ENCODE measurements around the gene ARL2.
A peak's percentile ranks its signal among the peaks of the same experiment; 100 is the strongest.
"Not testable (repeated sequence)": the region's sequence is repeated elsewhere in the genome, so short reads cannot be mapped to it uniquely, and the experiment has no call there.

Gene ARL2

DNA sequence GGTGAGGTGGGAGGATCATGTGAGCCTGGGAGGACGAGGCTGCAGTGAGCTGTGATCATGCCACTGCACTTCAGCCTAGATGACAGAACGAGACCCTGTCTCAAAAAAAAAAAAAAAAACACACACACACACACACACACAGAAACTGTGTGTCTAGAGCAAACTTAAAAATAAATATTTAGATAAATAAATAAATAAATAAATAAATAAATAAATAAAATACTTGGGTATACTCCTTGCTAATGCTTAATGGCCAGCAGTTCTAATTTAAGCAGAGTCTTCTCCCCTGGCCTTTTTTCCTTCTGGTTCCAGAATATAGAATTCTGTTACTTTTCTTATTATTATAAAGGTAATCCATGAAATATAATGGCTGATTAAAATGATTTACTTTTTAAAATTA is 5.1 kb upstream of the ARL2 start:
- no peak for DNase-seq

DNA sequence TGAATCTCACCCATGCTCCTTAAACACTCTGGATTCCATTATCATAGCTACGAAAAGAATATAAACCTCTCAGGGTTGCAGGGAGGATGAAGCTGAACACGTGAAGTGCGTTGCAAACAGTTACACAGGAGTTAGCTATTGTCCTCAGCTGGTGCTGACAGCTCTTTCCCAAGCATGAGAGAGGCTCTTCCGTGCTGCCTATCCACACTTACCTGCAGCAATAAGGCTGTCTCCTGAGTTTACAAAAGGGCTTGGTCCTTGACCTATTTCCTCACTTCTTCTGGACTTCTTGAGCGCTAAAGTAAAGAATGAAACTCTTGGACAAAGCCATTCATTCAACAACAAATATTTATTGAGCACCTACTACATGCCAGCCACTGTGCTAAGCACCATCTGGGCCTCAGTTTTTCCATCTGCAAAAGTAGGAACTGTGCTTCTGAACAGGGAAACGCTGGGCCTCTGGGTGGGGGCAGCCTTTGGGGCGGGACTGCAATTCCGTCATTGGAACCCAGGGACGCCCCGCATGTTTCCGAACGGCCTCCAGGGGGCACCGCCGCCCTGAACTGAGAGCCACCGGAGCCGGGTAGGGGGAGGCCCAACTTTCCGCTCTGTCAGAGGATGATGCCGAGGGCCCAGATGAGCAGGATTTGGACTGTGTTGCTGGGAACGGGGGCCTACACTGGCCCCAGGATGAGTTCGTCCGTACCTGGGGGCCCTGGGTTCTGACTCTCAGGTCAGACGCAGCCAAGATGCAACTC is 651 bp upstream of the ARL2 start:
- DNase-seq = peak; percentile 58

DNA sequence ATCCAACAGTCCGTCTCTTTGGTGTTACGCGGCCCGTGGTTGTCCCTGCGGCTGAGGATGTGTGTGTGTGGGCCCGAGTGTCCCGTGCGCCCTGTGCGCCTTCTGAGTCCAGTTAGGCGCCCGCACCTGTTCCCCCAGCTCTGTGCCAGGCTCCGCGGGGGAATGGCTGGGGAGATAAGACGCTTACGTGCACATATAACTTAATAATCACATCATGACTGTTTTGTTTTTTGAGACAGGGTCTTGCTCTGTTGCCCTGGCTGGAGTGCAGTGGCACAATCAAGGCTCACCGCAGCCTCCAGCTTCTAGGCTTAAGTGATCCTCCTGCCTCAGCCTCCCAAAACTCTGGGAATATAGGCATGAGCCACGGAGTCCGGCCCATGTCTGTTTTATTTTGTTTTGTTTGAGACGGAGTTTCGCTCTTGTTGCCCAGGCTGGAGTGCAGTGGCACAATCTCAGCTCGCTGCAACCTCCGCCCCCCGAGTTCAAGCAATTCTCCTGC is 817 bp downstream of the ARL2 start:
- no peak for DNase-seq

DNA sequence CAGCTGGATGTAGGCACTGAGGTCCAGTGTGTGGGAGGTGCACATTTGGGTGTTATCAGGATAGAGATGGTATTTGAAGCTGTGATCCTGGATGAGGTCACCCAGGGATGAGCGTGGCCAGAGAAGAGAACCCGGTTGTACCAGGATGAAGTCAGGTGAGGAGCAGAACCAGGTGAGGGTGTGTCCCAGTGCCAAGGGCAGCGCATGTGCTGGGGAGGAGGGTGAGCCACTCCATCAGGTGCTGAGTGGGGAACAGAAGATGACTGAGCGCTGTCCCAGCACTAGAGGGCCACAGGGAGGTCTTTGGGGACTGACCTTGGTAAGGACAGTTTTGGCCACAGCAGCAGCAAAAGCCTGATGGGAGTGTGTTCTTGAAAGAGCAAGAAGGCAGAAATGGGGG is 2.7 kb downstream of the ARL2 start:
- DNase-seq = no peak

DNA sequence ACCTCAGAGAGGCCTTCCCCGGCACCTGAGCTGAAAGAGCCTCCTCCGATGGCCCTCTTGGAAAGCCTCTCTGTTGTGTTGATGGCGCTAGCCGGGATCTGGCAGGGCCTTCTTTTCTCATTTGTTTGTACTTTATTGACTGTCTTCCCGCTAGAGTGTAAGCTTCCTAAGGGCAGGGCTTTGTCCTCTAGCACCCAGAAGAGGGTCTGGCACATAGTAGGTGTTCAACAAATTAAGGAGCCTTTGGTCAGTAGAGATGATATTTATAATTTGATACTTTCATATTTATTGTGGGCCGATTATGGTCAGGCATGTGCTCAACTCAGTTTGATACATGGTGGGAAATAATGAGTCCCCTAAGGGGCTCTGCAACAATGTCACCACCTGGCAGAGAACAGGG is 4.0 kb downstream of the ARL2 start:
- DNase-seq = no peak

DNA sequence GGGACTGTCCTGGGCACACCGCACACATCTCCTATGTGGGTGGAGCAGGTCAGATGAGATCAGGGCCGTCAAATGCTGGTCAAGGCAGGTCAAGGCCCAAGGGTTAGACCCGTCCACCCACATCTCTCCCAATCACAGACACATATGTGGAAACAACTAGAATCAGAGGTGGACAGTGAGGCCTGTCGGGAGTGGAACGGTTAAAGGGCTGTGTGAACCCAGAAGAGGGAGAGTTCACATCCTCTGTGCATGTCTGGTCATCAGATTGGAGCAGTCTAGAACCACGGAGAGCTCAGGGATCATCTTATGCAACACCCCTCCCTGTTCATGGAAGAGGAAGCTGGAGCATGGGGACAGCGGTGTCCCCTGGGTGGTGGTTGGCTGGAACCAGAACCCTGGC is 5.9 kb downstream of the ARL2 start:
- DNase-seq = no peak

DNA sequence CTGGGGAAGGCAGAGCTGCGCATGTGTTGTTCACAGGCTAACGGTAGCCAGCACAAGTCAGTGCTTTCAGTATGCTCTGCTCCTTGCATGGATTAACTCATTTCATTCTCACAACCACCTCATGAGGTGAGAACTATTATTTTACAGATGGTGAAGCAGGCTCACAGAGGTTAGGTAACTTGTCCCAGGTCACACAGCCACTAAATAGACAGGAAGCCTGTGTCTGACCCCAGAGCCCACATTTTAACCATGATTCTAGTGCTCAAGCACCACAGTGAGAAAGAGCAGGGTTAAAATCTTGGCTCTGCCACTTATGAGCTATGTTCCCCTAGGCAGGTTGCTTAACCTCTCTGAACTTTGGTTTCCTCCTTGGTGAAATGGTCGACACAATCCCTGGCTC is 7.0 kb downstream of the ARL2 start:
- no peak for DNase-seq

DNA sequence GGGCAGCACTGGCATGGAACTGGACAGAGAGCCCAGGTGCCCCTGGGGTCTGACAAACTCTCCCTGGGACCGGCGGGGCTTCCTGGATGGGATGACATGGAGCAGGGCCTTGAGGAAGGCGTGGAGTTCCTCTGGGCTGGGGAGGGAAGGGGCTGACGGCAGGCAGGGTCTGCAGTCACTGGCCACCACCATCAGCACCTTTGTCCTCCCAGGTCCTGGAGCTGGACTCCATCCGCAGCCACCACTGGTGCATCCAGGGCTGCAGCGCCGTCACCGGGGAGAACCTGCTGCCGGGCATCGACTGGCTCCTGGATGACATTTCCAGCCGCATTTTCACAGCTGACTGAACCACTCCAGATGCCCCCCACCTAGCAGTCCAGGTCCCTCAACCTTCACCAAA is 7.5 kb downstream of the ARL2 start:
- DNase-seq = no peak

DNA sequence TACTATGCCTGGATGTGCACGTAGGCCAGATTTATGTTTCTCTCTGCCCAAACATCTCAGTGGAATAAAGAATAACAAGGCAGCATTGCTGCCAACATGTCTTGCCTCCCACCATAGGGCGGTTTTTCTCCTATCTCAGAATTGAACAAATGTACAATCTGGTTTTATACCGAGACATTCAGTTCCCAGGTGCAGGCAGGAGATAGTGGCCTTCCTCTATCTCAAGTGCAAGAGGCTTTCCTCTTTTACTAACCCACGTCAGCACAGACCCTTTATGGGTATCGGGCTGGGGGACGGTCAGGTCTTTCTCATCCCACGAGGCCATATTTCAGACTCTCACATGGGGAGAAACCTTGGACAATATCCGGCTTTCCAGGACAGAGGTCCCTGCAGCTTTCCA is 9.5 kb downstream of the ARL2 start:
- not testable (repeated sequence) for DNase-seq

DNA sequence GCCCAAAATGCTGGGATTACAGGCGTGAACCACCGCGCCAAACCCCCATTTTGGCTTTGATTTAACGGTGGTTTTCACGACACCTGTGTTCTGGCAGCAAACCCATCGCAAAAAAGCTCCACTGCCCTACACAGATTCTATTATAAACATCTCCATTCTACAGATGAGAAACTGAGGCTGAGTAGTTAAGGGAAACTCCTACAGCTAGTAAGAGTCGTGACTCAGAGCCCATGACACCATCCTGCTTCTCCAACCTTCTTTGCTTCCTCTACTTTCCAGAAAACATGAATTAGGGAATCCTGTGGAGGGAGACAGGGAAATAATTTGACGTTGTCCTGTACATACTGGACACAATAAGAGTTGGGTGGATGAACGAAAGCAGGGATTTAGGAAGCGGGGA is 12.8 kb downstream of the ARL2 start:
- DNase-seq = no peak

DNA sequence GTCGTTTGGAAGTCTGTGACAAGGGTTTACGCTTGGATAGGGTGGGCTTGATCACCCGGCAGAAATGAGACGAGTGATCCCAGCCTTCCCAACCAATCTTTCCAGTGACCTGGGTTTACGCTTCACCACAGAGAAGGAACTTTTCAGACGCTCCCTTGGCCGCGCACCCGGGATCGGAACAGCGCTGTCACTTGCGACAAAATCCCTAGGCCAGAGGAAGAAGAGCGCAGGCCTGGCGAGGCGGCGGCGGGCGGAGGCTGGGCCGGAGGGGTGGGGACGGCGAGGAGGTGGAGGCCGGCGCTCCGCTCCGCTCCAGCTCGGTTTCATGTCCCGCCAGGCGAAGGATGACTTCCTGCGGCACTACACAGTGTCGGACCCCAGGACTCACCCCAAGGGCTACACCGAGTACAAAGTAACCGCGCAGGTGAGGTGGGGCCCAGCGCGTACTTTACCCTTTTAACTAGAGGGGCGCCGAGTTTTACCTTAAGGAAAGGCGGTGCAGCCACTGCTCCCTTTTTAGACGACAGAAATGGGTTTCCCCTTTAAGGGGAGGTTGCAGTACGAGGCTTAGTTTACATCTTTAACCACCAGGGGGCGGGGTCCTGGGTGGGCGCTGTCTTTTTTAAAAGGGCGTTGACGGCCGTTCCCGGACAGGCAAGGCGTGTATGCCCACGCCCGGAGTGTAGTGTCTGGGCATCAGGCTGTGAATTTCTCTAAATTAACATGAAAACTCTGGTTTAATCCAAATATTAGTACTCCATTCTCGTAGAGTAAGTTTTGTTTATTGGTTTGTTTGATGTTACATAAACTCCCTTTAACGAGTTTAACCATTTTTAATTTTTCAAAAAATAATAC is 13.5 kb downstream of the ARL2 start, which contains the start of gene SNX15:
Gene SNX15 (plus strand): TSS at position 227 of the 855 bp plus-strand sequence. CDS start 99 bp downstream, at position 326.
- peak; percentile 94 for DNase-seq

DNA sequence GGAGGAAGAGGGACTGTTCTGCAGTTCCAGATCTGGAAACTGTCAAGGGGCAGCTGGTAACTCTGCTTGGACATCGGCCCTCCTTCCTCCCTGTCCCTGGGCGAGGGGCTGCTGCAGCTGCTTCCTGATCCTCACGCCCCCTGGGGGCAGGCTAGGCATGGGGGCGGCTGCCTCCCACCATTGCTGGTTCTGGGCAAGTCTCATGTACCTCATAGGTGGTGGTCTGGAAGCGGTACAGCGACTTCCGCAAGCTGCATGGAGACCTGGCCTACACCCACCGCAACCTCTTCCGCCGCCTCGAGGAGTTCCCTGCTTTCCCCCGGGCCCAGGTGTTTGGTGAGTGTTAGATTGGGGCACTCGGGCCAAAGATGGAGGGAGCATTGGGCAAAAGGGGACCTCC is 18.3 kb downstream of the ARL2 start:
- no peak for DNase-seq

DNA sequence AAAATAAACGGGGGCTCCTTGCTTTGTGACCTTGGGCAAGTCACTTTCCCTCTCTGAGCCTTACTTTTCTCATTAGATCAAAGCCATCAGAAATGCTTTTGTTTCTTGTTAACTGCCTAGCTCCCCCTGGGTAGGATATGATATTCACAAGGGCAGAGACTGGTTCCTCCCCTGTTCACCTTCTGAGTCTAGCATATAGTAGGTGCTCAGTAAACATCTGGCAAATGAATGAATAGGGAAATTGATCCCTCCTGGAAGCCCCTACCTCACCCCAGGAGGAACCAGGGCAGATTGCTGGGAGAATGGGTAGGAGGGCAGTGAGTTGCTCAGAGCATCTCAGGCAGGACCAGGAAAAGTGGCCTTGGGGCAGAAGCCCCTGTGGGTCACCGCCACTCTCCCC is 20.5 kb downstream of the ARL2 start:
- no peak for DNase-seq

DNA sequence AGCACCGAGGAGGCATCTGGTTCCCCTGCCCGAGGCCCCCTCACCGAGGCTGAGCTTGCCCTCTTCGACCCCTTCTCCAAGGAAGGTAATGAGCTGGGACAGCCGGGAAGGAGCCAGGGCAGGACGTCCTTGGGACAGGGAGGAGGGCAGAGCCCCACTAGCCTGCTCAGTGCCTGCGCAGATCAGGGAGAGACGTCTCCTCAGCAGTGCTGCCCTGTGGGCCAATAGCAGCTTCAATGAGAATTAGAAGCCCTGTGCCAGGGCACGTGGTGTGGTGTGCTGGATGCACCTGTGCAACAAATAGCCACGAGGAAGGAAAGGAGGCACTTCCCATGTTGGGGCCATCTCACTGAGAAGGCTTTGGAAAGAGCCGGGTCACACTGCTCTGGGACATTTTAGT is 21.6 kb downstream of the ARL2 start:
- DNase-seq = no peak

DNA sequence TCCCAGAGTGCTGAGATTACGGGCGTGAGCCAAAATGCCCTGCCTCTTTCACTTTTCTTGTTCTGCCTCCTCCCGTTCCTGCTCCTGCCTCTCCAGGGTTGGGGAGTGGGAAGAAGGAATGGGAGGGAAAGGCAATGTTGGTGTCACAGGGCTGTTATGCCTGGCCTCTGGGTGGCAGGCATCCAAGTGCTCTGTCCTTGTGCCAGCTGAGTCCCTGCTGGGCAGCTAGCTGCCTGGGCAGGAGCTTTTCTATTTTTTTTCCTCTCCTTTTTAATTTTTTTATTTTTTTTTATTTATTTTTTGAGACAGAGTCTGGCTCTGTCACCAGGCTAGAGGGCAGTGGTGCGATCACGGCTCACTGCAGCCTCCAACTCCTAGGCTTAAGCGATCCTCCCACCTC is 23.0 kb downstream of the ARL2 start:
- DNase-seq = no peak

DNA sequence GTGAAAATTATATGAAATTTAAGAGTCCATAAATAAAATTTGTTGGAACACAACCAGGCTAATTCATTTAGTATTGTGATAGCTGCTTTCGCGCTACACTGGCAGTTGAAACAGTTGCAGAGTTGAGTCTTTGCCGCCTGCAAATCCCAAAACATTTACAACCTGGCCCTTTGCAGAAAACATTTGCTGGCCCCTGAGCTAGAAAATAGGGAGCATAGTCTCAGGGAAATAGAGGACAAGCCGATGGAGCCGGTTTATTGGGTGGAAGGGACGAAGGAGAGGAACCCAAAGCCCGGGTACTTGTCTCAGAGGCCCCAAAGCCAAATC is 26.5 kb downstream of the ARL2 start:
- DNase-seq = no peak

DNA sequence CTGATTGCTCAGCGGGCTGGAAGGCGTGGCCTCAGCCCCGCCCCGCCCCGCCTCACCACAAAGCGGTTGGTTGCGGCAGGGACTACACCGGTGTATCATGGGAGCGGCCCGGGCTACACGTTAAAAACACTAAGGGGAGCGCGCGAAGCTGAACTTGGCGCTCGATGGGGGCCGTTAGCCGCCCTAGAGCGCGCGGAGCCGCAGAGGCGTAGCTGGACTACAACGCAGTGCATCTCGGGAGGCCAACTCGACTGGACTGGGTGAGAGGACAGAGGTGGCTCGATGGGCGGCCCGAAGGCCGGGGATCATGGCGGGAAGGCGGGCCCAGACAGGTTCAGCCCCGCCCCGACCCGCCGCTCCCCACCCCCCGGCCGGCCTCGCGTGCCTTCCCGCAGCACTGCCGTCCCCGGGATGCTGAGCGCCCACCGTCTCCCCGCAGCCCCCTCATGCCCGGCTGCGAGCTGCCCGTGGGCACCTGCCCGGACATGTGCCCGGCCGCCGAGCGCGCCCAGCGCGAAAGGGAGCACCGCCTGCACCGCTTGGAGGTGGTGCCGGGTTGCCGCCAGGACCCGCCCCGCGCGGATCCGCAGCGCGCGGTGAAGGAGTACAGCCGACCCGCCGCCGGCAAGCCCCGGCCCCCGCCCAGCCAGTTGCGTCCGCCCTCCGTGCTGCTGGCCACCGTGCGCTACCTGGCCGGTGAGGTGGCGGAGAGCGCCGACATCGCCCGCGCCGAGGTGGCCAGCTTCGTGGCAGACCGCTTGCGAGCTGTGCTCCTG is 27.1 kb downstream of the ARL2 start, which contains the start of gene SAC3D1:
Gene SAC3D1 (plus strand): TSS at position 364 of the 776 bp plus-strand sequence. CDS start 83 bp downstream, at position 447.
- DNase-seq = peak; percentile 97

DNA sequence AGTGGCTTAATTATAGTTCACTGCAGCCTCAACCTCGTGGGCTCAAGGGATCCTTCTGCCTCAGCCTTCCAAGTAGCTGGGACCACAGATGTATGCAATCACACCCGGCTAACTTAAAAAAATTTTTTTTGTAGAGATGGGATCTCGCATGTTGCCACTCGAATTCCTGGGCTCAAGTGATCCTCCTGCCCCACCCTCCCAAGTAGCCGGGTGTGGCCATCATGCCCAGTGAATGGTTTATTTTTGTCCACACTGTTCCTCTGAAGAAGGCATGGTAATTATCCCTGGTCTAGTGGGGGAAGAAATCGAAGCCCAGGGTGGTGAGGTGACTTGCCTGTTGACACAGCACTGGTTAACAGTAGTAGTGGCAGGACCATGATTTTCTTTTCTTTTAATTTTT is 28.9 kb downstream of the ARL2 start:
- DNase-seq = no peak

DNA sequence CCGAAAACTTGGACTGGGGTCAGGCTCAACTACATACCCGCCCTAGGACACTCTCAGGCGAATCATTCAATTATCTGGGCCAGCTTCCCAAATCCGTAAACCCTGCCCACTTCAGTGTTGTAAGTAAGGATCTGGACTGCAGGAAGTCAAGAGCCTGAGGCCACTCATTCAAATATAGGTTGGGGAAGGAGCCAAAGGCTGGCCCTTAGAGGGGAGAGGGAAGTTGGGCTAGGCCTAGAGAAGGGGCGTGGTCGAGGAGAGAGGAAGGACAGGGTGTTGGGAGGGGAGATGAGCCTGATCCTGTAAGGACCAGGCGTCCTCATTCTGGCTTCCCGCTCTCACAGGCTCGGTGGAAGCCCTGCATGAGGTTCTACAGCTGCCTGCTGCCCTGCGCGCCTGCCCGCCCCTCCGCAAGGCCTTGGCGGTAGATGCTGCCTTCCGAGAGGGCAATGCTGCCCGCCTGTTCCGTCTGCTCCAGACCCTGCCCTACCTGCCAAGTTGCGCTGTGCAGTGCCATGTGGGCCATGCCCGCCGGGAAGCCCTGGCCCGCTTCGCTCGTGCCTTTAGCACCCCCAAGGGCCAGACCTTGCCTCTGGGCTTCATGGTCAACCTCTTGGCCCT is 30.0 kb downstream of the ARL2 start:
- DNase-seq = no peak

DNA sequence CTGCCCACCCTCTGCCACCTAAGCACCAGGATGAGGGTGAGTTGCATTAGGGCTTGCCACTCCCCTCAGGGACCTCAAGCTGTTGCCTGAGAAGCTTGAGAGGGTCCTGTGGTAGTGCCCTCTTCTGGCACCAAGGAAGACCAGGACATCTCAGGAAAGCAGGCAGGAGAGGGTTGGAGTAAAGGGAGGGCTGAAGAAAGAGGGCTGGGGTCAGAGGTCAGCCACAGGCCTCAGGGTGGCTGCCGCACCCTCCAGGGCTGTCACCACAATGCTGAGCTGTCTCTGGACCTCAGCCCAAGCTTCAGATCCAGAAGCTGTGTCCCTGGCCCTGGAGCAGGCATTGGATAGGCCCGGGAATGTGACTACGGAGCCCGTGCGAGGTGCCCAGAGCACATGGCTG is 31.1 kb downstream of the ARL2 start:
- DNase-seq = no peak

DNA sequence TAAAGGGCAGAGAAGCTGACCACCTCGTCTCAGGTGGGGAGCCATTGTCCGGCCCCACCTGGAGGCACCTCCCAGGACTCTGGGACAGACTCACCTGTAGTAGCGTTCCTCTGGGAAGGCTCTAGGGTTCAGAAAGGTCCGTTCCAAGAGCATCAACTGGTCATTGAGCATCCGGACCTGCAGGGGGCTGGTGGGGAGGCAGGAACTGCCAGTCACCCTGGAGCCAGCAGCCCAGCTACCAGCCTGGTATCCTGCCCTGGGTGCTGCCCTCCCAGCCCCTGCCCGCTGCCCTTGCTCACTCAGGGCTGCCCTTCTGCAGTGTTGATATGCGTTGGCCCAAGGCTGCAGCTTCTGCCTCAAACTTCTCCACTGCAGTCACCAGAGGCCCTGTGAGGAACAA is 31.8 kb downstream of the ARL2 start:
- DNase-seq = no peak

DNA sequence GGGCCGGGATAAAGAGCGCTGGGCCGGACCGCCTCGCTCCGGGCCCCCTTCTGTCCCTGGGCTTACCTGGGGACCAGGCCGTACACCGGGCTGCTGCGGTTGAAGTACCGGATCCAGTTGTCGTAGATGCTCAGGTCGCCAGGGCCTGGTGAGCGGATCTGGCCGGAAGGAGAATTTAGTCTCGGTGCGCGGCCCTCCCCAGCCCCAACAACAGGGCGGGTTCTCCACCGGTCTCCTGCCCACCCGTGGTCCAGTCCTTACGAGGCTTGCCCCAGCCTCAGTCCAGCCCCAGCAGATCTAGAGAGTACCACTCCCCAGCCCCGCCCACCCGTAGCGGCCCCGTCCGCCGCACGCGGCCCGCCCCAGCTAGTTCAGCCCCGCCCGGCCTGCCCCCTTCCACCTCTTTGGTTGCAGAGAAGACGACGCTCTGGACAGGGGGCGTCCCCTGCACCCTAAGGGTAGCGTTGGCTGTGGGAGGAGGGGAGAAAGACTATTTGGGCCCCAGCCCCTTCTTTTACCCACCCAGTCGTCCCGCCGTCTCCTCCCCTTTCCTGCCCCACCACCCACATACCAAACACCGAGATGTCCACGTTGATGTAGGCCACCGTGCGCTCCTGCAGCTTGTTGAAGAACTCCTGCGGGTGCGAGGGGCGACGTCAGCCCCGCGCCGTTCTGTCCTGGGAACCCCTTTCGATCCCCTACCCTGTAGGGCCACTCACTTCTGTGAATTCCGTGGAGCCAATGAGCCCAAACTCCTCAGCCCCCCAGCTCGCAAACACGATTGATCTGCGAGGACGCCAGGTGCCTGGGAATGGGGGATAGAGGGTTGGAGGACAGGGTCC is 33.8 kb downstream of the ARL2 start:
- DNase-seq = no peak

All from DMS79 (cell line).